K562 (cell line): Measurements from ENCODE around the gene NECTIN4. TPM values are rescaled to one million over a fixed set of nuclear protein-coding genes. Genes with fewer than 3 reads are reported as not detected.

ENCODE experiments used
- BACH1 ChIP-seq: fragments of 200-800 bp; sonication (Bioruptor generic); IDR thresholded peaks from 2 replicates; pipeline ENCODE4 v1.6.1; 2016; ENCODE audit warnings: missing genetic modification characterization, missing compliant biosample characterization
- BRF1 ChIP-seq: IDR thresholded peaks from 3 replicates; pipeline ENCODE4 v1.6.1; 2011; ENCODE audit warnings: borderline replicate concordance, mild to moderate bottlenecking; ENCODE audit not compliant: insufficient read length; ENCODE audit errors: extremely low read depth
- HDAC2 ChIP-seq: fragments of 450-650 bp; IDR thresholded peaks from 2 replicates; pipeline ENCODE4 v1.6.1; 2016; ENCODE audit warnings: mild to moderate bottlenecking
- JUND ChIP-seq, 2 experiments: IDR thresholded peaks; 2 replicates in 1 of 2; 3 replicates in 1 of 2; pipeline ENCODE4 v1.6.1; 2011; ENCODE audit warnings: borderline replicate concordance in 2 of 2, low read depth in 2 of 2, low read length in 2 of 2, improper control_type of control experiment in 1 of 2, missing biosample characterization in 1 of 2, missing genetic modification characterization in 1 of 2, missing genetic modification reagents in 1 of 2
- MAZ ChIP-seq, 2 experiments: fragments of 450-650 bp in 1 of 2; sonication (generic) in 1 of 2; formaldehyde crosslinking; IDR thresholded peaks in 1 of 2; conservative IDR thresholded peaks in 1 of 2; 2 replicates each; pipeline versions ENCODE4 v1.4.0 to v1.5.0; 2020; ENCODE audit warnings: mild to moderate bottlenecking in 1 of 2, missing genetic modification reagents in 1 of 2
- NR2C2 ChIP-seq, 2 experiments: fragments of 200-800 bp in 1 of 2; sonication (Bioruptor generic) in 1 of 2; sonication (generic) in 1 of 2; formaldehyde crosslinking in 1 of 2; IDR thresholded peaks; 2 replicates each; pipeline versions ENCODE4 v1.6.1 to v1.8.0; 2016 to 2022; ENCODE audit warnings: mild to moderate bottlenecking in 1 of 2, missing compliant biosample characterization in 1 of 2, missing genetic modification characterization in 1 of 2, missing genetic modification reagents in 1 of 2
- POLR2A ChIP-seq: fragments of 450-650 bp; conservative IDR thresholded peaks from 2 replicates; pipeline ENCODE4 v1.6.1; 2016
- SAFB2 ChIP-seq: fragments of 200-400 bp; formaldehyde crosslinking; IDR thresholded peaks from 2 replicates; pipeline ENCODE4 v1.6.1; 2018; ENCODE audit warnings: borderline replicate concordance, low read length, low read depth, moderate library complexity; ENCODE audit not compliant: severe bottlenecking
- SMARCA4 ChIP-seq: fragments of 450-650 bp; IDR thresholded peaks from 2 replicates; pipeline ENCODE4 v1.6.1; 2016
- THRAP3 ChIP-seq: fragments of 450-650 bp; IDR thresholded peaks from 2 replicates; pipeline ENCODE4 v1.6.1; 2016; ENCODE audit warnings: mild to moderate bottlenecking, inconsistent platforms, borderline replicate concordance
- ZNF263 ChIP-seq: sonication (generic); formaldehyde crosslinking; IDR thresholded peaks from 2 replicates; pipeline ENCODE4 v1.8.0; 2022; ENCODE audit warnings: mild to moderate bottlenecking, missing genetic modification reagents, borderline replicate concordance
- polyA plus RNA-seq, 8 experiments: library from polyadenylated mRNA; depleted of rRNA in 4 of 8; stranded (reverse) in 5 of 8; unstranded in 3 of 8; fragments of >200 nt; fragmentation: Nextera tagmentation in 2 of 8; fragmentation: Illumina TruSeq in 1 of 8; extraction: Ambion mirVana in 2 of 8; extraction: Trizol in 1 of 8; gene quantifications; 2 replicates each; pipeline versions ENCODE4 v1.2.1 to v1.2.3, GENCODE V29; 2011 to 2014; ENCODE audit warnings: inconsistent platforms in 1 of 8, missing spikeins in 1 of 8
- total RNA-seq, 7 experiments: library from RNA; depleted of rRNA in 6 of 7; stranded (reverse); fragments of >200 nt in 6 of 7; fragmentation: Illumina TruSeq in 2 of 7; extraction: Trizol in 2 of 7; gene quantifications; 2 replicates each; pipeline versions ENCODE4 v1.2.1 to v1.2.3, GENCODE V29; 2011 to 2021; ENCODE audit warnings: low replicate concordance in 1 of 7
- TF ChIP-seq, protein P1 (sequence below), 2 experiments: fragments of 450-650 bp; conservative IDR thresholded peaks; 2 replicates each; pipeline ENCODE4 v1.6.1; 2017; ENCODE audit warnings: mild to moderate bottlenecking in 2 of 2, moderate library complexity in 2 of 2
- TF ChIP-seq, protein P2 (sequence below), 2 experiments: IDR thresholded peaks; 2 replicates each; pipeline ENCODE4 v1.6.1; 2011; ENCODE audit warnings: borderline replicate concordance in 1 of 2, control low read depth in 1 of 2, low read depth in 1 of 2, low read length in 1 of 2, mild to moderate bottlenecking in 1 of 2, mixed read lengths in 1 of 2, moderate library complexity in 1 of 2; ENCODE audit not compliant: insufficient read depth in 1 of 2, insufficient read length in 1 of 2, poor library complexity in 1 of 2, severe bottlenecking in 1 of 2; ENCODE audit errors: extremely low read depth in 1 of 2
- TF ChIP-seq, protein P3 (sequence below): sonication (generic); formaldehyde crosslinking; IDR thresholded peaks from 2 replicates; pipeline ENCODE4 v1.9.0; 2022; ENCODE audit warnings: mild to moderate bottlenecking, missing genetic modification reagents
- TF ChIP-seq, protein P4 (sequence below): fragments of 450-650 bp; formaldehyde crosslinking; conservative IDR thresholded peaks from 2 replicates; pipeline ENCODE4 v1.4.0; 2022; ENCODE audit warnings: mild to moderate bottlenecking, missing genetic modification characterization
- TF ChIP-seq, protein P5 (sequence below): fragments of 250-450 bp; sonication (Bioruptor Pico); IDR thresholded peaks from 2 replicates; pipeline ENCODE4 v1.8.0; 2022; ENCODE audit warnings: inconsistent platforms
- TF ChIP-seq, protein P6 (sequence below): sonication (generic); formaldehyde crosslinking; IDR thresholded peaks from 2 replicates; pipeline ENCODE4 v1.5.0; 2020; ENCODE audit warnings: missing genetic modification reagents

Gene NECTIN4
- total and polyA plus RNA-seq, 9 of the 15 experiments (the other 6 are each of a cell fraction or from before 2014, with no cell fraction given): 0.01 to 0.09 TPM; not detected in 7

DNA sequence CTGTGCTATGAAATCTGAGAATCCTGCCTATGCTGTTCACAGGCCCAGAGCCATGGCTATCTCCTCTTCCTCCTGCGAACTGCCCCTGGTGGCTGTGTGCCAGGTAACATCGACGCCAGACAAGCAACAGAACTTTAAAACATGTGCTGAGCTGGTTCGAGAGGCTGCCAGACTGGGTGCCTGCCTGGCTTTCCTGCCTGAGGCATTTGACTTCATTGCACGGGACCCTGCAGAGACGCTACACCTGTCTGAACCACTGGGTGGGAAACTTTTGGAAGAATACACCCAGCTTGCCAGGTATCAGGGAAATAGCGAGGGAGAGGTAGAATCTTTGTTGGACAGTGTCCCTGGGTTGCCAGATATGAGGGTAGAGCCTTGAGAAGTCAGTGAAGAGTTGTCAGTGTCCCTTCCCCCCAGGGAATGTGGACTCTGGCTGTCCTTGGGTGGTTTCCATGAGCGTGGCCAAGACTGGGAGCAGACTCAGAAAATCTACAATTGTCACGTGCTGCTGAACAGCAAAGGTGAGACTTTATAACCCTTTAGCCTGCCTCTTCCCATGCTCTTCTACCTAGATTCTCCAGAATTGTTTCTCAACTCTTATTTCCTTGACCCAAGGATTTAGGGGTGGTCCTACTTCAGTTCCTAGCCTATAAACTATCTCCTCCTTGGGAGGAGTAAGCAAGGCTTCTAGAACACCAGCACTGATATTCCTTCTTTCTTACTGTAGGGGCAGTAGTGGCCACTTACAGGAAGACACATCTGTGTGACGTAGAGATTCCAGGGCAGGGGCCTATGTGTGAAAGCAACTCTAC is 29.9 kb upstream of the NECTIN4 start (continued):
- TF ChIP-seq, protein P1, sequence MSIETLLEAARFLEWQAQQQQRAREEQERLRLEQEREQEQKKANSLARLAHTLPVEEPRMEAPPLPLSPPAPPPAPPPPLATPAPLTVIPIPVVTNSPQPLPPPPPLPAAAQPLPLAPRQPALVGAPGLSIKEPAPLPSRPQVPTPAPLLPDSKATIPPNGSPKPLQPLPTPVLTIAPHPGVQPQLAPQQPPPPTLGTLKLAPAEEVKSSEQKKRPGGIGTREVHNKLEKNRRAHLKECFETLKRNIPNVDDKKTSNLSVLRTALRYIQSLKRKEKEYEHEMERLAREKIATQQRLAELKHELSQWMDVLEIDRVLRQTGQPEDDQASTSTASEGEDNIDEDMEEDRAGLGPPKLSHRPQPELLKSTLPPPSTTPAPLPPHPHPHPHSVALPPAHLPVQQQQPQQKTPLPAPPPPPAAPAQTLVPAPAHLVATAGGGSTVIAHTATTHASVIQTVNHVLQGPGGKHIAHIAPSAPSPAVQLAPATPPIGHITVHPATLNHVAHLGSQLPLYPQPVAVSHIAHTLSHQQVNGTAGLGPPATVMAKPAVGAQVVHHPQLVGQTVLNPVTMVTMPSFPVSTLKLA (conservative IDR thresholded peaks at IDR 0.05): 0 out of 4 replicates have a peak, but pooled peaks of 1 of the 2 experiments have one; percentile 1
- TF ChIP-seq JUND (IDR thresholded peaks at IDR 0.05; ENCODE audit: borderline replicate concordance, low read depth, low read length) (peak; percentile 54; the same call in 1 of the 2 replicates), JUND (tag; IDR thresholded peaks at IDR 0.05; ENCODE audit: borderline replicate concordance, low read depth, low read length) (peak; percentile 37; the same call in 1 of the 3 replicates), MAZ (CRISPR knock-in tag; conservative IDR thresholded peaks at IDR 0.05 in 1 of 2, IDR thresholded peaks at IDR 0.05 in 1 of 2) (0 out of 4 replicates have a peak, but pooled peaks of 1 of the 2 experiments have one; percentile 25), THRAP3 (no peak), BRF1 (no peak), NR2C2 (CRISPR knock-in tag; IDR thresholded peaks at IDR 0.05) (0 out of 2 replicates have a peak, but pooled peaks have one; percentile 15), NR2C2 (tag; IDR thresholded peaks at IDR 0.05) (no peak), HDAC2 (no peak), SMARCA4 (no peak), BACH1 (no peak), SAFB2 (no peak), ZNF263 (no peak), POLR2A (peak; percentile 52; the same call in 1 of the 2 replicates)
- TF ChIP-seq, protein P2, sequence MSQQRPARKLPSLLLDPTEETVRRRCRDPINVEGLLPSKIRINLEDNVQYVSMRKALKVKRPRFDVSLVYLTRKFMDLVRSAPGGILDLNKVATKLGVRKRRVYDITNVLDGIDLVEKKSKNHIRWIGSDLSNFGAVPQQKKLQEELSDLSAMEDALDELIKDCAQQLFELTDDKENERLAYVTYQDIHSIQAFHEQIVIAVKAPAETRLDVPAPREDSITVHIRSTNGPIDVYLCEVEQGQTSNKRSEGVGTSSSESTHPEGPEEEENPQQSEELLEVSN (IDR thresholded peaks at IDR 0.05; ENCODE audit: borderline replicate concordance in 1 of 2, extremely low read depth in 1 of 2, insufficient read depth in 1 of 2, insufficient read length in 1 of 2, low read depth in 1 of 2, low read length in 1 of 2, poor library complexity in 1 of 2, severe bottlenecking in 1 of 2): peak in 1 of 2 experiments; percentile 57
- TF ChIP-seq, protein P3, sequence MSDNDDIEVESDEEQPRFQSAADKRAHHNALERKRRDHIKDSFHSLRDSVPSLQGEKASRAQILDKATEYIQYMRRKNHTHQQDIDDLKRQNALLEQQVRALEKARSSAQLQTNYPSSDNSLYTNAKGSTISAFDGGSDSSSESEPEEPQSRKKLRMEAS (CRISPR knock-in tag): peak; percentile 66
- TF ChIP-seq, protein P4, sequence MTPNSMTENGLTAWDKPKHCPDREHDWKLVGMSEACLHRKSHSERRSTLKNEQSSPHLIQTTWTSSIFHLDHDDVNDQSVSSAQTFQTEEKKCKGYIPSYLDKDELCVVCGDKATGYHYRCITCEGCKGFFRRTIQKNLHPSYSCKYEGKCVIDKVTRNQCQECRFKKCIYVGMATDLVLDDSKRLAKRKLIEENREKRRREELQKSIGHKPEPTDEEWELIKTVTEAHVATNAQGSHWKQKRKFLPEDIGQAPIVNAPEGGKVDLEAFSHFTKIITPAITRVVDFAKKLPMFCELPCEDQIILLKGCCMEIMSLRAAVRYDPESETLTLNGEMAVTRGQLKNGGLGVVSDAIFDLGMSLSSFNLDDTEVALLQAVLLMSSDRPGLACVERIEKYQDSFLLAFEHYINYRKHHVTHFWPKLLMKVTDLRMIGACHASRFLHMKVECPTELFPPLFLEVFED (CRISPR knock-in tag): no peak
- TF ChIP-seq, protein P5, sequence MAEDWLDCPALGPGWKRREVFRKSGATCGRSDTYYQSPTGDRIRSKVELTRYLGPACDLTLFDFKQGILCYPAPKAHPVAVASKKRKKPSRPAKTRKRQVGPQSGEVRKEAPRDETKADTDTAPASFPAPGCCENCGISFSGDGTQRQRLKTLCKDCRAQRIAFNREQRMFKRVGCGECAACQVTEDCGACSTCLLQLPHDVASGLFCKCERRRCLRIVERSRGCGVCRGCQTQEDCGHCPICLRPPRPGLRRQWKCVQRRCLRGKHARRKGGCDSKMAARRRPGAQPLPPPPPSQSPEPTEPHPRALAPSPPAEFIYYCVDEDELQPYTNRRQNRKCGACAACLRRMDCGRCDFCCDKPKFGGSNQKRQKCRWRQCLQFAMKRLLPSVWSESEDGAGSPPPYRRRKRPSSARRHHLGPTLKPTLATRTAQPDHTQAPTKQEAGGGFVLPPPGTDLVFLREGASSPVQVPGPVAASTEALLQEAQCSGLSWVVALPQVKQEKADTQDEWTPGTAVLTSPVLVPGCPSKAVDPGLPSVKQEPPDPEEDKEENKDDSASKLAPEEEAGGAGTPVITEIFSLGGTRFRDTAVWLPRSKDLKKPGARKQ (CRISPR knock-in tag): no peak
- TF ChIP-seq, protein P6, sequence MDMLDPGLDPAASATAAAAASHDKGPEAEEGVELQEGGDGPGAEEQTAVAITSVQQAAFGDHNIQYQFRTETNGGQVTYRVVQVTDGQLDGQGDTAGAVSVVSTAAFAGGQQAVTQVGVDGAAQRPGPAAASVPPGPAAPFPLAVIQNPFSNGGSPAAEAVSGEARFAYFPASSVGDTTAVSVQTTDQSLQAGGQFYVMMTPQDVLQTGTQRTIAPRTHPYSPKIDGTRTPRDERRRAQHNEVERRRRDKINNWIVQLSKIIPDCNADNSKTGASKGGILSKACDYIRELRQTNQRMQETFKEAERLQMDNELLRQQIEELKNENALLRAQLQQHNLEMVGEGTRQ (CRISPR knock-in tag): peak; percentile 6; the same call in 1 of the 2 replicates
